OCI-LY1 (cell line): ENCODE results near the gene MAD1L1.

Experiments used
- CTCF ChIP-seq: fragments of 200-600 bp; sonication (generic), shearing (Covaris generic); IDR thresholded peaks from 2 replicates; pipeline ENCODE4 v1.5.1; 2017; ENCODE audit warnings: mild to moderate bottlenecking, antibody characterized with exemption, low read length, moderate library complexity, mixed read lengths
- EZH2 ChIP-seq: fragments of 200-600 bp; sonication (generic), shearing (Covaris generic); IDR thresholded peaks from 2 replicates; pipeline ENCODE4 v1.8.0; 2017; ENCODE audit warnings: borderline replicate concordance, mixed run types, mild to moderate bottlenecking, antibody characterized with exemption, low read length, moderate library complexity, mixed read lengths

- no peak for TF ChIP-seq CTCF
- TF ChIP-seq EZH2: no peak
Measured at GRCh38 chr7:2088801-2089200, 143.9 kb downstream of the MAD1L1 start.
